ENCODE results near the gene OLIG1.

The OLIG1 gene

GRCh38 chr21:33023574-33024200, 46.3 kb upstream of the OLIG1 start:
- no peak overlapping the region for H3K4me3 ChIP-seq (ENCODE audit: low read depth, low read length)
- no peak for TF ChIP-seq CTCF (IDR thresholded peaks at IDR 0.05; ENCODE audit: borderline replicate concordance, insufficient read depth, low read depth, low read length)

GRCh38 chr21:33024201-33025103, 45.5 kb upstream of the OLIG1 start:
- TF ChIP-seq CTCF (IDR thresholded peaks at IDR 0.05; ENCODE audit: borderline replicate concordance, insufficient read depth, low read depth, low read length), result no peak
- H3K4me3 ChIP-seq (ENCODE audit: low read depth, low read length), result no peak overlapping the region

DNA sequence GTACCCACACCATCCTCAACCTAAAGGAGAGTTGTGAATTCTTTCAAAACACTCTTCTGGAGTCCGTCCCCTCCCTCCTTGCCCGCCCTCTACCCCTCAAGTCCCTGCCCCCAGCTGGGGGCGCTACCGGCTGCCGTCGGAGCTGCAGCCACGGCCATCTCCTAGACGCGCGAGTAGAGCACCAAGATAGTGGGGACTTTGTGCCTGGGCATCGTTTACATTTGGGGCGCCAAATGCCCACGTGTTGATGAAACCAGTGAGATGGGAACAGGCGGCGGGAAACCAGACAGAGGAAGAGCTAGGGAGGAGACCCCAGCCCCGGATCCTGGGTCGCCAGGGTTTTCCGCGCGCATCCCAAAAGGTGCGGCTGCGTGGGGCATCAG, 44.8 kb upstream of the OLIG1 start:
- H3K4me3 ChIP-seq (ENCODE audit: low read depth, low read length), result no peak overlapping the region
- TF ChIP-seq CTCF (IDR thresholded peaks at IDR 0.05; ENCODE audit: borderline replicate concordance, insufficient read depth, low read depth, low read length), result no peak

DNA sequence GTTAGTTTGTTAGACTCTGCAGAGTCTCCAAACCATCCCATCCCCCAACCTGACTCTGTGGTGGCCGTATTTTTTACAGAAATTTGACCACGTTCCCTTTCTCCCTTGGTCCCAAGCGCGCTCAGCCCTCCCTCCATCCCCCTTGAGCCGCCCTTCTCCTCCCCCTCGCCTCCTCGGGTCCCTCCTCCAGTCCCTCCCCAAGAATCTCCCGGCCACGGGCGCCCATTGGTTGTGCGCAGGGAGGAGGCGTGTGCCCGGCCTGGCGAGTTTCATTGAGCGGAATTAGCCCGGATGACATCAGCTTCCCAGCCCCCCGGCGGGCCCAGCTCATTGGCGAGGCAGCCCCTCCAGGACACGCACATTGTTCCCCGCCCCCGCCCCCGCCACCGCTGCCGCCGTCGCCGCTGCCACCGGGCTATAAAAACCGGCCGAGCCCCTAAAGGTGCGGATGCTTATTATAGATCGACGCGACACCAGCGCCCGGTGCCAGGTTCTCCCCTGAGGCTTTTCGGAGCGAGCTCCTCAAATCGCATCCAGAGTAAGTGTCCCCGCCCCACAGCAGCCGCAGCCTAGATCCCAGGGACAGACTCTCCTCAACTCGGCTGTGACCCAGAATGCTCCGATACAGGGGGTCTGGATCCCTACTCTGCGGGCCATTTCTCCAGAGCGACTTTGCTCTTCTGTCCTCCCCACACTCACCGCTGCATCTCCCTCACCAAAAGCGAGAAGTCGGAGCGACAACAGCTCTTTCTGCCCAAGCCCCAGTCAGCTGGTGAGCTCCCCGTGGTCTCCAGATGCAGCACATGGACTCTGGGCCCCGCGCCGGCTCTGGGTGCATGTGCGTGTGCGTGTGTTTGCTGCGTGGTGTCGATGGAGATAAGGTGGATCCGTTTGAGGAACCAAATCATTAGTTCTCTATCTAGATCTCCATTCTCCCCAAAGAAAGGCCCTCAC, 44.2 kb upstream of the OLIG1 start, which contains the start of gene OLIG2:
Gene OLIG2 (plus strand): TSS at position 447 of the 954 bp plus-strand sequence. CDS start 928 bp downstream, outside the sequence.
- no peak for TF ChIP-seq CTCF (IDR thresholded peaks at IDR 0.05; ENCODE audit: borderline replicate concordance, insufficient read depth, low read depth, low read length)

GRCh38 chr21:33026443-33026858, 43.5 kb upstream of the OLIG1 start:
- no peak overlapping the region for H3K4me3 ChIP-seq (ENCODE audit: low read depth, low read length)
- no peak for TF ChIP-seq CTCF (IDR thresholded peaks at IDR 0.05; ENCODE audit: borderline replicate concordance, insufficient read depth, low read depth, low read length)

More for the DNA sequence above, 44.2 kb upstream of the OLIG1 start, which contains the start of gene OLIG2:
- H3K4me3 ChIP-seq (ENCODE audit: low read depth, low read length), result no peak within 1 kb of the TSS

GRCh38 chr21:33026878-33027400, 43.0 kb upstream of the OLIG1 start:
- H3K4me3 ChIP-seq (ENCODE audit: low read depth, low read length), result no peak overlapping the region

More at GRCh38 chr21:33026878-33027400, 43.0 kb upstream of the OLIG1 start:
- no peak for TF ChIP-seq CTCF (IDR thresholded peaks at IDR 0.05; ENCODE audit: borderline replicate concordance, insufficient read depth, low read depth, low read length)

Measured in GM12875 (cell line).